ENCODE data around the gene PRR9. TPM values are rescaled to one million over a fixed set of nuclear protein-coding genes. Genes with fewer than 3 reads are reported as not detected.

PRR9 gene
- total RNA-seq, 1 donor from 2014 or later = not detected

GRCh38 chr1:153238527-153238926 lies 21.1 kb downstream of the PRR9 start:
- no peak overlapping the region for H3K4me3 ChIP-seq
- ATAC-seq (no peak), DNase-seq (no peak)
- intact Hi-C loops (cut with DNase I) = no loop called here
- no peaks in the 10 kb centered on the region for H3K4me1 ChIP-seq
- H3K36me3 ChIP-seq = no peaks in the 10 kb centered on the region
- H3K9me3 ChIP-seq = no peaks in the 10 kb centered on the region
- peaks cover 6% of the 10 kb centered on the region for H3K27me3 ChIP-seq (ENCODE audit: low read depth)
- TF ChIP-seq, protein P1, sequence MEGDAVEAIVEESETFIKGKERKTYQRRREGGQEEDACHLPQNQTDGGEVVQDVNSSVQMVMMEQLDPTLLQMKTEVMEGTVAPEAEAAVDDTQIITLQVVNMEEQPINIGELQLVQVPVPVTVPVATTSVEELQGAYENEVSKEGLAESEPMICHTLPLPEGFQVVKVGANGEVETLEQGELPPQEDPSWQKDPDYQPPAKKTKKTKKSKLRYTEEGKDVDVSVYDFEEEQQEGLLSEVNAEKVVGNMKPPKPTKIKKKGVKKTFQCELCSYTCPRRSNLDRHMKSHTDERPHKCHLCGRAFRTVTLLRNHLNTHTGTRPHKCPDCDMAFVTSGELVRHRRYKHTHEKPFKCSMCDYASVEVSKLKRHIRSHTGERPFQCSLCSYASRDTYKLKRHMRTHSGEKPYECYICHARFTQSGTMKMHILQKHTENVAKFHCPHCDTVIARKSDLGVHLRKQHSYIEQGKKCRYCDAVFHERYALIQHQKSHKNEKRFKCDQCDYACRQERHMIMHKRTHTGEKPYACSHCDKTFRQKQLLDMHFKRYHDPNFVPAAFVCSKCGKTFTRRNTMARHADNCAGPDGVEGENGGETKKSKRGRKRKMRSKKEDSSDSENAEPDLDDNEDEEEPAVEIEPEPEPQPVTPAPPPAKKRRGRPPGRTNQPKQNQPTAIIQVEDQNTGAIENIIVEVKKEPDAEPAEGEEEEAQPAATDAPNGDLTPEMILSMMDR (IDR thresholded peaks at IDR 0.05) = no peak
- no peak overlapping the region for H3K27ac ChIP-seq

DNA sequence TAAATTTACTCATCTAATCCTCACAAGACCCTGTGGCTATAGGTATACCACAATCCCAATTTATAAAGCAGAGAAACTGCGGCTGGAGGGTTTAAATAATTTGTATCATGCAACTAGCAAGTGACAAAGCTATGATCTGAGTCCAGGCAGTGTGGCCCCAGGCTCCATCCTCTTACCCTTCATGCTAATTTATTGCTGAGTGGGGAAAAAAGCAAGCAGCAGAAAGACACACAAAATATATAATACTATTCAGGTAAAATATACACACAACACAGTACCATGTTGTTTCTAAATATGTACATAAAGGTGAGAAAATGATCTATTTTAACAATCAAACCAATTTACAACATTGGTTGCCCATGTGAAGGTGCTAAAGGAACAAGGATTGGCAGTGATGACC lies 24.8 kb downstream of the PRR9 start:
- no peak overlapping the region for H3K27ac ChIP-seq
- no peaks in the 10 kb centered on the region for H3K27me3 ChIP-seq (ENCODE audit: low read depth)
- intact Hi-C loops (cut with DNase I) = no loop called here
- no peaks in the 10 kb centered on the region for H3K36me3 ChIP-seq
- TF ChIP-seq, protein P1 (IDR thresholded peaks at IDR 0.05) = no peak
- no peaks in the 10 kb centered on the region for H3K9me3 ChIP-seq
- DNase-seq = no peak
- no peaks in the 10 kb centered on the region for H3K4me1 ChIP-seq
- no peak for ATAC-seq
- no peak overlapping the region for H3K4me3 ChIP-seq

GRCh38 chr1:153245466-153245865 lies 28.1 kb downstream of the PRR9 start:
- H3K4me3 ChIP-seq = no peak overlapping the region
- H3K4me1 ChIP-seq = no peaks in the 10 kb centered on the region
- no peak overlapping the region for H3K27ac ChIP-seq
- H3K36me3 ChIP-seq = no peaks in the 10 kb centered on the region
- TF ChIP-seq, protein P1 (IDR thresholded peaks at IDR 0.05) = no peak
- no peaks in the 10 kb centered on the region for H3K9me3 ChIP-seq
- H3K27me3 ChIP-seq (ENCODE audit: low read depth) = no peaks in the 10 kb centered on the region
- no peak for ATAC-seq
- DNase-seq = no peak
- intact Hi-C loops (cut with DNase I) = no loop called here

GRCh38 chr1:153246018-153246417 lies 28.6 kb downstream of the PRR9 start:
- Histone ChIP-seq H3K27ac (no peak overlapping the region), H3K27me3 (ENCODE audit: low read depth) (no peaks in the 10 kb centered on the region), H3K9me3 (no peaks in the 10 kb centered on the region), H3K36me3 (no peaks in the 10 kb centered on the region), H3K4me1 (no peaks in the 10 kb centered on the region), H3K4me3 (no peak overlapping the region)
- TF ChIP-seq, protein P1 (IDR thresholded peaks at IDR 0.05) = no peak
- no peak for DNase-seq
- ATAC-seq = no peak
- intact Hi-C loops (cut with DNase I) = no loop called here

DNA sequence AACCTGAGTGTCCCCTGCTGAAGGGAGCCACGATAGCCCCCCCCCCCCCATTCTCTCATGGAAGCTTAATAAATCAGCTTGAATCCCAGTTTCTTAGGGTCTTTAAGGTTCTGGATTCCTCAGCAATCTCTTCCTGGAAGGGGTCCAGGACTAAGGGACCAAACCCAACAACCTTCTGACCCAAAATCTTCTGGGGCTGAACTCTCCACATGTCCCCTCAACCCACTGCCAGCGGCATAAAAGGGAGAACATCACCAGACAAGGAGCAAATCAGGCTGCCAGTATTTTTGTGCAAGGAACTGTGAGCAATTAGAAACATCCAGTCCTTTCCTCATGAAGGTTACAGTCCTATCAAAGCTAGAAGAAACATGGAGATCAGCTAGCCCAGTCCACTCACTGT lies 29.4 kb downstream of the PRR9 start:
- DNase-seq = no peak
- H3K9me3 ChIP-seq = no peaks in the 10 kb centered on the region
- ATAC-seq = no peak
- no peak overlapping the region for H3K27ac ChIP-seq
- intact Hi-C loops (cut with DNase I) = no loop called here
- no peak overlapping the region for H3K4me3 ChIP-seq
- H3K4me1 ChIP-seq = no peaks in the 10 kb centered on the region
- H3K36me3 ChIP-seq = no peaks in the 10 kb centered on the region
- no peaks in the 10 kb centered on the region for H3K27me3 ChIP-seq (ENCODE audit: low read depth)
- TF ChIP-seq, protein P1 (IDR thresholded peaks at IDR 0.05) = no peak

Data from lower lobe of right lung (tissue), 2 donors.